D721Med (cell line): Measurements from ENCODE around the gene KASH5.

Source experiments
- DNase-seq: peaks from one replicate; pipeline ENCODE4 v3.0.0; 2011; ENCODE audit warnings: low spot score; ENCODE audit not compliant: insufficient read length
- FAIRE-seq: peaks from 2 replicates; lab custom pipeline; 2011; peaks lifted over from hg19 to GRCh38; lab: Jason Lieb, UNC
- CTCF ChIP-seq: IDR thresholded peaks from 2 replicates; pipeline ENCODE4 v1.5.1; 2012; ENCODE audit warnings: mild to moderate bottlenecking, control low read depth; ENCODE audit not compliant: insufficient read depth; ENCODE audit errors: missing control alignments

KASH5 gene

GRCh38 chr19:49374665-49375434 lies 13.2 kb upstream of the KASH5 start:
- TF ChIP-seq CTCF: no peak
- FAIRE-seq (no peak), DNase-seq (no peak)

- no peak for FAIRE-seq
- no peak for TF ChIP-seq CTCF
- DNase-seq: no peak
Observed at GRCh38 chr19:49378512-49378911, 9.5 kb upstream of the KASH5 start.

- FAIRE-seq (no peak), DNase-seq (no peak)
- TF ChIP-seq CTCF: no peak
Observed at GRCh38 chr19:49380391-49380790, 7.7 kb upstream of the KASH5 start.

- FAIRE-seq: no peak
- no peak for DNase-seq
- no peak for TF ChIP-seq CTCF
Observed at GRCh38 chr19:49382639-49383038, 5.4 kb upstream of the KASH5 start.

GRCh38 chr19:49383599-49383998 lies 4.5 kb upstream of the KASH5 start:
- DNase-seq (no peak), FAIRE-seq (no peak)
- no peak for TF ChIP-seq CTCF

- TF ChIP-seq CTCF: no peak
- no peak for FAIRE-seq
- DNase-seq: no peak
Observed at GRCh38 chr19:49389406-49389805, 1.4 kb downstream of the KASH5 start.
